Liver (tissue), 9 donors: ENCODE results near the gene RYR3. TPM values are rescaled to one million over a fixed set of nuclear protein-coding genes. Genes with fewer than 3 reads are reported as not detected.

ENCODE experiments used
- DNase-seq: peaks from one replicate; pipeline ENCODE4 v3.0.0-alpha.2; 2017; ENCODE audit warnings: low spot score
- H3K27ac ChIP-seq, 2 donors: one replicate each; pipeline ENCODE4 v1.7.0; 2013; ENCODE audit warnings: inconsistent platforms in 2 of 2, low read length in 2 of 2, control low read depth in 1 of 2, low read depth in 1 of 2, mild to moderate bottlenecking in 1 of 2
- H3K27me3 ChIP-seq, 4 donors: one replicate each; pipeline versions ENCODE4 v1.6.1 to v1.7.0; 2013; ENCODE audit warnings: low read length in 3 of 4, inconsistent platforms in 1 of 4, mild to moderate bottlenecking in 1 of 4, moderate library complexity in 1 of 4; ENCODE audit not compliant: control insufficient read depth in 4 of 4, insufficient read depth in 4 of 4
- H3K36me3 ChIP-seq, 4 donors: one replicate each; pipeline versions ENCODE4 v1.6.1 to v1.7.0; 2013; ENCODE audit warnings: low read length in 3 of 4, mild to moderate bottlenecking in 3 of 4, low read depth in 1 of 4, moderate library complexity in 1 of 4; ENCODE audit not compliant: control insufficient read depth in 4 of 4, insufficient read depth in 3 of 4
- H3K4me1 ChIP-seq, 4 donors: one replicate each; pipeline versions ENCODE4 v1.6.1 to v1.7.0; 2013; ENCODE audit warnings: low read length in 3 of 4, mild to moderate bottlenecking in 3 of 4, moderate library complexity in 1 of 4; ENCODE audit not compliant: control insufficient read depth in 4 of 4, insufficient read depth in 4 of 4
- H3K4me3 ChIP-seq, 3 donors: one replicate each; pipeline versions ENCODE4 v1.6.1 to v1.7.0; 2013; ENCODE audit warnings: low read length in 3 of 3, control low read depth in 1 of 3, low read depth in 1 of 3, mild to moderate bottlenecking in 1 of 3
- H3K9ac ChIP-seq, 2 donors: one replicate each; pipeline ENCODE4 v1.7.0; 2013; ENCODE audit warnings: low read length in 2 of 2, mild to moderate bottlenecking in 2 of 2, moderate library complexity in 2 of 2, control low read depth in 1 of 2, low read depth in 1 of 2
- H3K9me3 ChIP-seq, 4 donors: one replicate each; pipeline versions ENCODE4 v1.6.1 to v1.7.0; 2013; ENCODE audit warnings: low read length in 3 of 4; ENCODE audit not compliant: control insufficient read depth in 4 of 4
- ATF3 ChIP-seq: IDR thresholded peaks from 2 replicates; pipeline ENCODE4 v1.6.1; 2016; ENCODE audit warnings: antibody characterized with exemption
- CTCF ChIP-seq: fragments of 150-350 bp; IDR thresholded peaks from 2 replicates; pipeline ENCODE4 v1.5.1; 2017; ENCODE audit warnings: improper control_type of control experiment, low read depth, low read length; ENCODE audit not compliant: missing input control
- EGR1 ChIP-seq, 2 donors: IDR thresholded peaks; 2 replicates each; pipeline ENCODE4 v1.6.1; 2016 to 2018; ENCODE audit warnings: antibody characterized with exemption in 2 of 2, low read depth in 2 of 2
- FOXA1 ChIP-seq: IDR thresholded peaks from 2 replicates; pipeline ENCODE4 v1.6.1; 2016; ENCODE audit warnings: antibody characterized with exemption
- FOXA2 ChIP-seq: IDR thresholded peaks from 2 replicates; pipeline ENCODE4 v1.6.1; 2016; ENCODE audit warnings: antibody characterized with exemption
- GABPA ChIP-seq, 2 donors: IDR thresholded peaks in 1 of 2; conservative IDR thresholded peaks in 1 of 2; 2 replicates each; pipeline ENCODE4 v1.6.1; 2016; ENCODE audit warnings: antibody characterized with exemption in 2 of 2, mild to moderate bottlenecking in 1 of 2, moderate library complexity in 1 of 2
- HNF4A ChIP-seq, 2 donors: conservative IDR thresholded peaks; 2 replicates each; pipeline ENCODE4 v1.6.1; 2016; ENCODE audit warnings: antibody characterized with exemption in 2 of 2, mild to moderate bottlenecking in 2 of 2
- HNF4G ChIP-seq: IDR thresholded peaks from 2 replicates; pipeline ENCODE4 v1.6.1; 2016; ENCODE audit warnings: antibody characterized with exemption
- JUND ChIP-seq, 2 donors: IDR thresholded peaks; 2 replicates each; pipeline ENCODE4 v1.6.1; 2016; ENCODE audit warnings: antibody characterized with exemption in 2 of 2
- MAX ChIP-seq: IDR thresholded peaks from 2 replicates; pipeline ENCODE4 v1.6.1; 2016; ENCODE audit warnings: antibody characterized with exemption
- NR2F2 ChIP-seq: IDR thresholded peaks from 2 replicates; pipeline ENCODE4 v1.6.1; 2016; ENCODE audit warnings: antibody characterized with exemption
- RAD21 ChIP-seq, 2 donors: IDR thresholded peaks; 2 replicates each; pipeline ENCODE4 v1.6.1; 2016; ENCODE audit warnings: antibody characterized with exemption in 2 of 2, mild to moderate bottlenecking in 2 of 2
- REST ChIP-seq: IDR thresholded peaks from 2 replicates; pipeline ENCODE4 v1.6.1; 2016; ENCODE audit warnings: antibody characterized with exemption, mild to moderate bottlenecking
- RXRA ChIP-seq, 2 donors: IDR thresholded peaks; 2 replicates each; pipeline ENCODE4 v1.6.1; 2017 to 2018; ENCODE audit warnings: antibody characterized with exemption in 2 of 2, mild to moderate bottlenecking in 1 of 2
- SP1 ChIP-seq: IDR thresholded peaks from 2 replicates; pipeline ENCODE4 v1.6.1; 2018; ENCODE audit warnings: antibody characterized with exemption, mild to moderate bottlenecking
- TAF1 ChIP-seq: conservative IDR thresholded peaks from 2 replicates; pipeline ENCODE4 v1.6.1; 2016; ENCODE audit warnings: antibody characterized with exemption, mild to moderate bottlenecking
- YY1 ChIP-seq: IDR thresholded peaks from 2 replicates; pipeline ENCODE4 v1.6.1; 2016; ENCODE audit warnings: antibody characterized with exemption, mild to moderate bottlenecking
- WGBS: extraction: QIAGEN DNeasy Blood & Tissue Kit; methylation state at CpG from one replicate; pipeline ENCODE4 v1.1.7; 2013; 5-methylcytosine and 5-hydroxymethylcytosine counted together
- polyA plus RNA-seq, 2 donors: library from polyadenylated mRNA; stranded (reverse) in 1 of 2; unstranded in 1 of 2; fragments of 200-250 nt in 1 of 2; fragments of >200 nt in 1 of 2; fragmentation: Nextera tagmentation in 1 of 2; extraction: Ambion mirVana in 1 of 2; gene quantifications; one replicate each; pipeline versions ENCODE4 v1.2.1 to v1.2.3, GENCODE V29; 2013 to 2015
- total RNA-seq, 2 donors: library from RNA; depleted of rRNA; stranded (reverse); fragments of >200 nt; gene quantifications; one replicate each; pipeline ENCODE4 v1.2.3, GENCODE V29; 2014
- TF ChIP-seq, protein P1 (sequence below): IDR thresholded peaks from 2 replicates; pipeline ENCODE4 v1.6.1; 2016; ENCODE audit warnings: antibody characterized with exemption
- donor health status: healthy.
- donor health status: healthy.
- donor health status: healthy.
- donor health status: healthy.
- donor health status: healthy.

The RYR3 gene
- total and polyA plus RNA-seq, 4 donors: 0.01 to 1.1 (median 0.22) TPM

GRCh38 chr15:33664947-33665346 is 354.2 kb downstream of the RYR3 start:
- H3K36me3 ChIP-seq: no peaks in the 10 kb centered on the region
- 88% methylated on average over 2 of the region's 2 CpGs for WGBS
- no peak for DNase-seq
- H3K9me3 ChIP-seq: no peaks in the 10 kb centered on the region
- no peak overlapping the region for H3K9ac ChIP-seq
- TF ChIP-seq FOXA1 (no peak), HNF4A (conservative IDR thresholded peaks at IDR 0.05) (no peak), REST (no peak), MAX (no peak), YY1 (no peak), HNF4G (no peak), RAD21 (IDR thresholded peaks at IDR 0.05) (no peak), CTCF (no peak), FOXA2 (no peak), NR2F2 (no peak), TAF1 (no peak), SP1 (no peak), JUND (IDR thresholded peaks at IDR 0.05) (no peak), EGR1 (IDR thresholded peaks at IDR 0.05; ENCODE audit: low read depth in 2 of 2) (no peak), RXRA (IDR thresholded peaks at IDR 0.05) (no peak), ATF3 (no peak), GABPA (IDR thresholded peaks at IDR 0.05 in 1 of 2, conservative IDR thresholded peaks at IDR 0.05 in 1 of 2) (no peak)
- TF ChIP-seq, protein P1, sequence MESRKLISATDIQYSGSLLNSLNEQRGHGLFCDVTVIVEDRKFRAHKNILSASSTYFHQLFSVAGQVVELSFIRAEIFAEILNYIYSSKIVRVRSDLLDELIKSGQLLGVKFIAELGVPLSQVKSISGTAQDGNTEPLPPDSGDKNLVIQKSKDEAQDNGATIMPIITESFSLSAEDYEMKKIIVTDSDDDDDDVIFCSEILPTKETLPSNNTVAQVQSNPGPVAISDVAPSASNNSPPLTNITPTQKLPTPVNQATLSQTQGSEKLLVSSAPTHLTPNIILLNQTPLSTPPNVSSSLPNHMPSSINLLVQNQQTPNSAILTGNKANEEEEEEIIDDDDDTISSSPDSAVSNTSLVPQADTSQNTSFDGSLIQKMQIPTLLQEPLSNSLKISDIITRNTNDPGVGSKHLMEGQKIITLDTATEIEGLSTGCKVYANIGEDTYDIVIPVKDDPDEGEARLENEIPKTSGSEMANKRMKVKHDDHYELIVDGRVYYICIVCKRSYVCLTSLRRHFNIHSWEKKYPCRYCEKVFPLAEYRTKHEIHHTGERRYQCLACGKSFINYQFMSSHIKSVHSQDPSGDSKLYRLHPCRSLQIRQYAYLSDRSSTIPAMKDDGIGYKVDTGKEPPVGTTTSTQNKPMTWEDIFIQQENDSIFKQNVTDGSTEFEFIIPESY: no peak
- H3K4me3 ChIP-seq: no peak overlapping the region
- peaks cover 0 to 2% (median 0%) of the 10 kb centered on the region in 4 donors for H3K27me3 ChIP-seq
- H3K27ac ChIP-seq: no peak overlapping the region
- H3K4me1 ChIP-seq: no peaks in the 10 kb centered on the region
